Cortex of kidney (tissue), 1 donor: ENCODE measurements around the gene NHS.
"Not testable (repeated sequence)": the region's sequence is repeated elsewhere in the genome, so short reads cannot be mapped to it uniquely, and the experiment has no call there.

Source experiments
- DNase-seq: peaks from one replicate; lab custom pipeline; 2025; lab: John Stamatoyannopoulos, UW

Gene NHS

GRCh38 chrX:17496407-17496806, 121.4 kb downstream of the NHS start:
- no peak for DNase-seq

GRCh38 chrX:17497193-17497592, 122.2 kb downstream of the NHS start:
- DNase-seq: no peak

DNA sequence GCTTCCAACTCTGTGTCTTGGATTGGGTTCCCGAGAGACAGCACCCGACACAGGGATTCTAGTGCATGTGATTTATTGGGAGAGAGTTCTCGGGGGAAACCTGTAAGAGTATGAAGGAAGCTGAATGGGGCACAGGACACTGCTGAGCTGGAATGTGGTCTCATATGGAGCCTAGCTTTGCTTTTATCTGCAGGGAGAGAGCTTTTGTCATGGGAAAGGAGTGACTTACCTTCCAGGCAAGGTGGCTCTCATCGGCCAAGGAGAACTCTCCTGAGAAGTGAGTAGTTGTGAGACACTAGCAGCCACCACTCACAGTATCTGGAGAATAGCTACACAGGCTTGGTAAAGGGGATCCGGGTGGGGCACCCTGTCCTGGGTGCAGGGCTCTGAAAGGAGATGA, 124.5 kb downstream of the NHS start:
- DNase-seq: no peak

GRCh38 chrX:17500145-17500579, 125.2 kb downstream of the NHS start:
- no peak for DNase-seq

DNA sequence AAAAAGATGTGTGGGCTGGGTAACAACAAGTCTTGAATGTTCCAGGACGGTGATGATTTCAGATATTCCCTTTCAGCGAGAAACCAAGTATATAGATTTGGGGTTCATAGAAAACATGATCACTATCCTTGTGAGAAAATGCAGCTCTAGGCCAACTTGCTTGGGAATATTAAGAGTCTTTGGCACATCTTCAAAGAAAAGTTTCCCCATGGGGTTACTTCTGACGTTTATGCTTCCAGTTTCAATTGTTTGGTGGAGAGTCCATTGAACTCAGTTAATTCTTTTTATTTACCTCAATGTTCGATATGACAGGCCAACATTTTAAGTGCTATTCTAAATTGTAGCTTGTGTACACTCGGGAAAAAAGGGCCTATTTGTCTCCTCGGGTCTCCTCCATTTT, 126.7 kb downstream of the NHS start:
- no peak for DNase-seq

GRCh38 chrX:17506352-17506751, 131.4 kb downstream of the NHS start:
- not testable (repeated sequence) for DNase-seq

DNA sequence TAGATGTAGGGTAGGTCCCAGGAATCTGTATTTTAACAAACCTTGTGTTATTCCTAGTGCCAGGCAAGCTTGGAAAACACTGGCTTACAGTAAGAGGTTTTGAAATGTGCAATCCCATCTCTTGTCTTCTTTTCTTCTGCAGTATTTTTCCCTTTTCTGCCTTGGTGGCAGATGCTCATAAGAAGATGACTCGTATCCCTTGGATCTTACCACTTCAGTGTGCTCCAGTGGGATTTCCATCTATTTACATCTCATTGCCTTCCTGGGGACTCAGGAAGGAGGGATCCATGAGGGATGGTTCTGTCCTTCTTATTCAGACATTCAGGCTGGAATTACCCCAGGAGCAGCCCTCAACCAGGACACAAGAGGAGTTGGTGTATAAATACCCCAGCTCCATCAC, 136.6 kb downstream of the NHS start:
- DNase-seq: no peak

DNA sequence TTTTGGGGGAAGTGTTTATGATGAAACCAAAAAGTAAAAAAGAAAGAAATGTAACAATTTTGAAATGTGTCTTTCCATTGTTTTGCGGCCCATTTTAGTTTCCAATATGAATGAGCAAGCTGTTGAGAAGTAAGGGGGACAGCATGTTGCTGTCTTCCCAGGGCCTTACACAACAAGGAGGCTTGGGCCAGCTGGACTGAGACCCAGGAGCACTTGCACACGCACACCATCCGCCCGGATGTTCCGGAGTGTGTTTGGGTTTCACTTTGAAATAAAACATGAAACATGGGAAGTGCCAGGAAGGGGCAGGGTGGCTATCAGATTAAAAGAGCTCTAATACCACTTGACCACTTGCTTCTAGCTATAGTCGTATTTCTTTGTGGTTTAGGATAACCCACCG, 144.4 kb downstream of the NHS start:
- DNase-seq: no peak

- DNase-seq: no peak
These were observed 145.1 kb downstream of the NHS start for GRCh38 chrX:17520016-17520615.

- no peak for DNase-seq
These were observed 147.1 kb downstream of the NHS start for GRCh38 chrX:17521871-17522693.

DNA sequence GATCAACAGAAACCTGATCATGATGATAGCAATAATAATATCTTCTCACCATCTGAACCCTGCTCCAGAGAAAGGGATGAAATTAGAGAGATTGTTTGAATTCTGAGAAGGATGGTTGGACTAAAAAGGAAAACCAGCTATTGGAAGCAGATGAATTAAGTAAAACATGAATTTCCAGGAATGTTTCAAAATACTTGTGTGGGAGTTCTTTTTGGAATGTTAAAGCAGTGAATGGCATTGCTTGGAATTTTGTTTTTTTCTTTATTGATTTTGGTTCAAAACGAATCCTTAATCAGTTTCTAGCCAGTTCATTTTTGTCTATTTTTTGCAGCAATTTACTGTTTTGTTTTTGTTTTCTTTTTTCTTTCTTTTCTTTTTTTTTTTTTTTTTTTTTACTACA, 150.3 kb downstream of the NHS start:
- DNase-seq: no peak

- no peak for DNase-seq
These were observed 151.0 kb downstream of the NHS start for GRCh38 chrX:17525762-17526555.

- DNase-seq: no peak
These were observed 152.2 kb downstream of the NHS start for GRCh38 chrX:17527135-17527701.

GRCh38 chrX:17527922-17528321, 152.9 kb downstream of the NHS start:
- no peak for DNase-seq

GRCh38 chrX:17529151-17529745, 154.2 kb downstream of the NHS start:
- DNase-seq: no peak

- DNase-seq: no peak
These were observed 156.5 kb downstream of the NHS start for GRCh38 chrX:17531500-17531899.

- DNase-seq: no peak
These were observed 160.2 kb downstream of the NHS start for GRCh38 chrX:17535229-17535628.

- no peak for DNase-seq
These were observed 162.8 kb downstream of the NHS start for GRCh38 chrX:17537723-17538243.

DNA sequence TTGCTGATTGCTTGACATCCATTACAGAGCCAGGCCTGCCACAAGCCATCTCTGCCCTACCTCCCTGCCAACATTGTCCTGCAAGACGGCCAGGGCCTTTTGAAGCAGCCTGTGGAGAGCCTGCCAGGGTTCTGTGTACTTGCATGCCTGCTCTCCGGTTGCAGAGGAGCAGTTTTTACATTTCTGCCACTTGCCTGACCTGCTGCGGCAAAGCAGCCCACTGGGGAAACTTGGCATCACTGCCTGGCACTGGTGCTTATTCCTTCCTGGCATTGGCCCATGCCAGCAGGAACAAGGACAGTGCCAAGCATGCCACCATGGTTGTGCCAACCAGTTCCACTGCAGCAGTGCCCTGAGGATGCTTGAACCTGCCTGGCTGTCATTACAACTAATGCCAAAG, 167.1 kb downstream of the NHS start:
- DNase-seq: no peak

DNA sequence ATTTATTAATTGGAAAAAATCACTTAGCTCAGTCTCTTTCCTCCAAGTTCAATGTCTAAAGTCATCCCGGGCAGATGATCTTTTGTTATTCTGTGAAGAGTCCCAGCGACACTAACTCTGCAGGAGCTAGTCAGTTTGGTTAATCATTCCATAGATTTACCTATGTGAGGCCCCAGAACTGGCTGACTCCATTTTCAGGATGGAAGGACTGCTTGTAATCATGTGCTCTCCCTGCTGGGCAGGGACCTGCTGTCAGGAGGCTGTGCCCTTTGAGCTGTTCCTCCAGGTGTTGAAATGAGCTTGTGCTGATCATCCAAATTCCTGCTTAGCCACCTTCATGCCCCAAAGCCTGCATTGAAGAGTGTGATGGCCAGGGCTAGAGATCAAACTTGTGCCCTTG, 169.8 kb downstream of the NHS start:
- DNase-seq: no peak

- DNase-seq: no peak
These were observed 171.4 kb downstream of the NHS start for GRCh38 chrX:17546356-17546755.

DNA sequence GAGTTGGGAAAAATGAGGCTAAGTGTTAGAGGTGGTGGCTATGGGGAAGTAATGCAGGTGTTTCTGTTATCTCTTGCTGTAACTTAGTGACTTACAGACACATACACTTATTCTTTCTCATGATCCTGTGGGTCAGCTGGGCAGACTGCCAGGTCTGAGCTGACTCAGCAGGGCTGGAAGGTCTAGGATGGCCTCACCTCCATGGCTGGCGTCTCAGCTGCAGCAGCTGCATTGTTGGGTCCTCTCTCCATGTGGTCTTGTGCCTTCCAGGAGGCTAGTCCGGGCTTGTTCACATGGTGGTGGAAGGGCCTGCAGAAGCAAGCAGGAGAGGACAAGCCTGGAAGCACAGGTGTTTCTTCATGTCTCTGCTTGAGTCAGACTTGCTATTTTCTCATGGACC, 172.7 kb downstream of the NHS start:
- DNase-seq: no peak
